H9 (cell line): ENCODE data around the gene SNX18. TPM values are rescaled to one million over a fixed set of nuclear protein-coding genes. Genes with fewer than 3 reads are reported as not detected.

ENCODE experiments used
- DNase-seq: peaks from one replicate; pipeline ENCODE4 v3.0.0-alpha.2; 2017
- H2AFZ ChIP-seq: one replicate; pipeline ENCODE4 v1.6.1; 2013; ENCODE audit warnings: mild to moderate bottlenecking, low read length, control low read depth, moderate library complexity
- H2AK5ac ChIP-seq: 2 replicates; pipeline ENCODE4 v1.6.1; 2013; ENCODE audit warnings: low read length, control low read depth, mixed read lengths; ENCODE audit not compliant: insufficient read length
- H2BK120ac ChIP-seq: one replicate; pipeline ENCODE4 v1.6.1; 2013; ENCODE audit warnings: low read depth, mild to moderate bottlenecking, low read length, control low read depth, inconsistent platforms; ENCODE audit not compliant: poor library complexity, severe bottlenecking
- H2BK12ac ChIP-seq: 2 replicates; pipeline ENCODE4 v1.6.1; 2013; ENCODE audit warnings: low read length, control low read depth, mixed read lengths, low read depth; ENCODE audit not compliant: insufficient read length
- H2BK15ac ChIP-seq: 2 replicates; pipeline ENCODE4 v1.6.1; 2013; ENCODE audit warnings: low read depth, low read length, control low read depth
- H2BK20ac ChIP-seq: one replicate; pipeline ENCODE4 v1.6.1; 2013; ENCODE audit warnings: low read depth, mild to moderate bottlenecking, low read length, control low read depth, inconsistent platforms; ENCODE audit not compliant: poor library complexity, severe bottlenecking
- H2BK5ac ChIP-seq: 2 replicates; pipeline ENCODE4 v1.6.1; 2013; ENCODE audit warnings: low read length, control low read depth, mixed read lengths; ENCODE audit not compliant: insufficient read length
- H3K14ac ChIP-seq: 2 replicates; pipeline ENCODE4 v1.6.1; 2013; ENCODE audit warnings: low read length, control low read depth; ENCODE audit not compliant: insufficient read depth
- H3K18ac ChIP-seq: 2 replicates; pipeline ENCODE4 v1.6.1; 2013; ENCODE audit warnings: low read depth, mild to moderate bottlenecking, mixed read lengths, low read length, control low read depth; ENCODE audit not compliant: insufficient read length
- H3K23ac ChIP-seq: 2 replicates; pipeline ENCODE4 v1.6.1; 2013; ENCODE audit warnings: low read length, control low read depth, mixed read lengths, low read depth; ENCODE audit not compliant: insufficient read length
- H3K23me2 ChIP-seq: 2 replicates; pipeline ENCODE4 v1.6.1; 2013; ENCODE audit warnings: low read depth, mild to moderate bottlenecking, mixed read lengths, low read length, control low read depth; ENCODE audit not compliant: insufficient read length, poor library complexity, severe bottlenecking
- H3K27ac ChIP-seq: 2 replicates; pipeline ENCODE4 v1.5.1; 2013; ENCODE audit warnings: low read length, control low read depth, mixed read lengths, low read depth; ENCODE audit not compliant: insufficient read length
- H3K27me3 ChIP-seq: 2 replicates; pipeline ENCODE4 v1.6.1; 2013; ENCODE audit warnings: low read length, control low read depth, inconsistent platforms; ENCODE audit not compliant: insufficient read depth
- H3K4ac ChIP-seq: 2 replicates; pipeline ENCODE4 v1.6.1; 2013; ENCODE audit warnings: low read depth, mild to moderate bottlenecking, control low read depth, inconsistent platforms, low read length, moderate library complexity
- H3K4me1 ChIP-seq: 2 replicates; pipeline ENCODE4 v1.6.1; 2013; ENCODE audit warnings: low read length, control low read depth, inconsistent platforms; ENCODE audit not compliant: insufficient read depth
- H3K4me2 ChIP-seq: 2 replicates; pipeline ENCODE4 v1.6.1; 2013; ENCODE audit warnings: low read length, control low read depth, mixed read lengths; ENCODE audit not compliant: insufficient read length, insufficient read depth
- H3K56ac ChIP-seq: 2 replicates; pipeline ENCODE4 v1.6.1; 2013; ENCODE audit warnings: low read depth, mild to moderate bottlenecking, mixed read lengths, low read length, control low read depth; ENCODE audit not compliant: insufficient read length
- H3K79me1 ChIP-seq: 2 replicates; pipeline ENCODE4 v1.6.1; 2013; ENCODE audit warnings: low read depth, mild to moderate bottlenecking, moderate library complexity, low read length, control low read depth, inconsistent platforms; ENCODE audit not compliant: insufficient read depth, poor library complexity, severe bottlenecking
- H3K79me2 ChIP-seq: 2 replicates; pipeline ENCODE4 v1.6.1; 2013; ENCODE audit warnings: low read length, control low read depth, inconsistent platforms; ENCODE audit not compliant: insufficient read depth
- H3K9ac ChIP-seq: 2 replicates; pipeline ENCODE4 v1.6.1; 2013; ENCODE audit warnings: low read length, control low read depth, mixed read lengths; ENCODE audit not compliant: insufficient read length; ENCODE audit errors: extremely low read depth
- H3K9me3 ChIP-seq: one replicate; pipeline ENCODE4 v1.6.1; 2013; ENCODE audit warnings: low read depth, low read length, inconsistent platforms; ENCODE audit not compliant: control insufficient read depth
- H3T11ph ChIP-seq: one replicate; pipeline ENCODE4 v1.6.1; 2013; ENCODE audit warnings: mild to moderate bottlenecking, low read length, control low read depth, inconsistent platforms
- H4K20me1 ChIP-seq: one replicate; pipeline ENCODE4 v1.6.1; 2013; ENCODE audit not compliant: control insufficient read depth, insufficient read length, insufficient read depth
- H4K5ac ChIP-seq: 2 replicates; pipeline ENCODE4 v1.6.1; 2013; ENCODE audit warnings: low read depth, mild to moderate bottlenecking, mixed read lengths, low read length, control low read depth; ENCODE audit not compliant: insufficient read length
- H4K8ac ChIP-seq: replicated peaks from 2 replicates; pipeline ENCODE4 v1.6.1; 2013; ENCODE audit warnings: low read length, control low read depth, mixed read lengths, low read depth; ENCODE audit not compliant: insufficient read length
- H4K91ac ChIP-seq: 2 replicates; pipeline ENCODE4 v1.6.1; 2013; ENCODE audit warnings: low read depth, mild to moderate bottlenecking, moderate library complexity, mixed read lengths, low read length, control low read depth; ENCODE audit not compliant: insufficient read length
- H3K27ac Mint-ChIP-seq, 3 experiments: 2 replicates in 2 of 3; 3 replicates in 1 of 3; pipeline ENCODE4 v1.8.0; 2020 to 2021; ENCODE audit warnings: mixed read lengths in 3 of 3, mild to moderate bottlenecking in 1 of 3, moderate library complexity in 1 of 3
- H3K27me3 Mint-ChIP-seq: 2 replicates; pipeline ENCODE4 v1.8.0; 2021; ENCODE audit warnings: low read depth, mild to moderate bottlenecking, moderate library complexity, mixed read lengths
- H3K36me3 Mint-ChIP-seq, 3 experiments: 2 replicates in 2 of 3; 3 replicates in 1 of 3; pipeline ENCODE4 v1.8.0; 2020 to 2021; ENCODE audit warnings: low read depth in 3 of 3, mixed read lengths in 3 of 3; ENCODE audit not compliant: insufficient read depth in 1 of 3
- H3K4me1 Mint-ChIP-seq, 2 experiments: 2 replicates each; pipeline ENCODE4 v1.8.0; 2020; ENCODE audit warnings: mixed read lengths in 2 of 2
- H3K4me3 Mint-ChIP-seq, 2 experiments: 2 replicates in 1 of 2; 3 replicates in 1 of 2; pipeline ENCODE4 v1.8.0; 2020 to 2021; ENCODE audit warnings: mild to moderate bottlenecking in 2 of 2, mixed read lengths in 2 of 2, moderate library complexity in 1 of 2
- H3K9me3 Mint-ChIP-seq, 2 experiments: 2 replicates in 1 of 2; 3 replicates in 1 of 2; pipeline ENCODE4 v1.8.0; 2020; ENCODE audit warnings: mild to moderate bottlenecking in 2 of 2, mixed read lengths in 2 of 2, moderate library complexity in 1 of 2
- WGBS: extraction: QIAGEN DNeasy Blood & Tissue Kit; methylation state at CpG from one replicate; pipeline ENCODE4 v1.1.7; 2013; ENCODE audit warnings: missing lambda C conversion rate, low lambda C conversion rate, mixed read lengths; ENCODE audit not compliant: insufficient read length; ENCODE audit errors: extremely low coverage; 5-methylcytosine and 5-hydroxymethylcytosine counted together
- long read RNA-seq: library from polyadenylated mRNA; unstranded; transcript quantifications from one replicate; pipeline ENCODE4 v2.0.0, GENCODE V29; 2020
- total RNA-seq: library from RNA; stranded (reverse); gene quantifications from 2 replicates; pipeline ENCODE4 v1.2.1, GENCODE V29; 2021
- TF ChIP-seq, protein P1 (sequence below): fragments of 200-600 bp; sonication (generic); conservative IDR thresholded peaks from 3 replicates; pipeline ENCODE4 v1.8.0; 2021; ENCODE audit warnings: antibody characterized with exemption, mild to moderate bottlenecking

Gene SNX18
- total RNA-seq: 17.2 and 17.6 TPM in 2 replicates
- long read RNA-seq, full-length matches to known transcripts: 4 of 5 reads
- long read RNA-seq, partial matches to known transcripts: 0 of 5 reads
- long read RNA-seq, other reads (novel, unspliced or antisense): 1 of 5 reads

GRCh38 chr5:54517512-54518145 lies at the start of gene SNX18:
Gene SNX18, plus strand, starts transcription at chr5:54517759. Its CDS starts 194 bp downstream, at chr5:54517953.
- no peak within 1 kb of the TSS for H3K27ac Mint-ChIP-seq
- H3K4me2 ChIP-seq: peak within 1 kb of the TSS; percentile 90
- H3T11ph ChIP-seq: no peak within 1 kb of the TSS
- no peak within 1 kb of the TSS for H4K8ac ChIP-seq
- peaks cover 9% of the 10 kb centered on the region; the same call in 1 of the 2 replicates for H3K79me2 ChIP-seq
- H4K91ac ChIP-seq: no peak within 1 kb of the TSS
- no peak within 1 kb of the TSS for H2AK5ac ChIP-seq
- peaks cover 30 to 35% of the 10 kb centered on the region in 2 experiments for H3K4me1 Mint-ChIP-seq
- peaks cover 5 to 14% (median 13%) of the 10 kb centered on the region in 3 experiments; a peak in 5 of 7 replicates for H3K36me3 Mint-ChIP-seq
- no peaks in the 10 kb centered on the region; a peak in 1 of 5 replicates for H3K9me3 Mint-ChIP-seq
- no peak within 1 kb of the TSS for H3K27ac ChIP-seq
- no peak within 1 kb of the TSS for H2BK5ac ChIP-seq
- no peaks in the 10 kb centered on the region for H3K79me1 ChIP-seq
- peak; percentile 88 for DNase-seq
- peak within 1 kb of the TSS; percentile 58 to 77 for H3K4me3 Mint-ChIP-seq
- TF ChIP-seq, protein P1, sequence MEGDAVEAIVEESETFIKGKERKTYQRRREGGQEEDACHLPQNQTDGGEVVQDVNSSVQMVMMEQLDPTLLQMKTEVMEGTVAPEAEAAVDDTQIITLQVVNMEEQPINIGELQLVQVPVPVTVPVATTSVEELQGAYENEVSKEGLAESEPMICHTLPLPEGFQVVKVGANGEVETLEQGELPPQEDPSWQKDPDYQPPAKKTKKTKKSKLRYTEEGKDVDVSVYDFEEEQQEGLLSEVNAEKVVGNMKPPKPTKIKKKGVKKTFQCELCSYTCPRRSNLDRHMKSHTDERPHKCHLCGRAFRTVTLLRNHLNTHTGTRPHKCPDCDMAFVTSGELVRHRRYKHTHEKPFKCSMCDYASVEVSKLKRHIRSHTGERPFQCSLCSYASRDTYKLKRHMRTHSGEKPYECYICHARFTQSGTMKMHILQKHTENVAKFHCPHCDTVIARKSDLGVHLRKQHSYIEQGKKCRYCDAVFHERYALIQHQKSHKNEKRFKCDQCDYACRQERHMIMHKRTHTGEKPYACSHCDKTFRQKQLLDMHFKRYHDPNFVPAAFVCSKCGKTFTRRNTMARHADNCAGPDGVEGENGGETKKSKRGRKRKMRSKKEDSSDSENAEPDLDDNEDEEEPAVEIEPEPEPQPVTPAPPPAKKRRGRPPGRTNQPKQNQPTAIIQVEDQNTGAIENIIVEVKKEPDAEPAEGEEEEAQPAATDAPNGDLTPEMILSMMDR: peak; percentile 98
- no peak within 1 kb of the TSS for H2BK12ac ChIP-seq
- no peak within 1 kb of the TSS for H4K5ac ChIP-seq
- peak within 1 kb of the TSS; percentile 59 for H3K9ac ChIP-seq
- no peaks in the 10 kb centered on the region for H4K20me1 ChIP-seq
- H3K27me3 Mint-ChIP-seq: peaks cover 26% of the 10 kb centered on the region
- H3K56ac ChIP-seq: no peak within 1 kb of the TSS
- H2AFZ ChIP-seq: peak within 1 kb of the TSS; percentile 99
- no peak within 1 kb of the TSS for H2BK120ac ChIP-seq
- no peaks in the 10 kb centered on the region for H3K9me3 ChIP-seq
- 0 out of 2 replicates have a peak, but pooled peaks cover 2% of the 10 kb centered on the region for H3K4me1 ChIP-seq
- peaks cover 3% of the 10 kb centered on the region; the same call in 1 of the 2 replicates for H3K27me3 ChIP-seq
- H2BK20ac ChIP-seq: no peak within 1 kb of the TSS
- H2BK15ac ChIP-seq: no peak within 1 kb of the TSS
- H3K4ac ChIP-seq: no peak within 1 kb of the TSS
- peak within 1 kb of the TSS; percentile 50 for H3K18ac ChIP-seq
- WGBS: no CpG with 5 or more reads among the region's 88 CpGs
- no peak within 1 kb of the TSS for H3K23ac ChIP-seq
- H3K14ac ChIP-seq: peak within 1 kb of the TSS; percentile 68
- H3K23me2 ChIP-seq: peaks cover 7% of the 10 kb centered on the region
